K562 (cell line): Measurements from ENCODE around the gene PPP1R14C. TPM values are rescaled to one million over a fixed set of nuclear protein-coding genes. Genes with fewer than 3 reads are reported as not detected.
A peak's percentile ranks its signal among the peaks of the same experiment; 100 is the strongest.

Source experiments
- BMI1 ChIP-seq: fragments of 150-350 bp; IDR thresholded peaks from 2 replicates; pipeline ENCODE4 v1.6.1; 2014; ENCODE audit warnings: low read length
- CHD2 ChIP-seq: IDR thresholded peaks from 2 replicates; pipeline ENCODE4 v1.6.1; 2011; ENCODE audit warnings: low read depth, low read length
- CREB1 ChIP-seq, 2 experiments: sonication (generic) in 1 of 2; formaldehyde crosslinking in 1 of 2; IDR thresholded peaks; 2 replicates each; pipeline versions ENCODE4 v1.6.1 to v1.8.0; 2012 to 2022; ENCODE audit warnings: inconsistent platforms in 1 of 2, mild to moderate bottlenecking in 1 of 2, missing genetic modification reagents in 1 of 2, moderate library complexity in 1 of 2
- E2F6 ChIP-seq, 2 experiments: IDR thresholded peaks; 2 replicates each; pipeline ENCODE4 v1.6.1; 2011; ENCODE audit warnings: borderline replicate concordance in 1 of 2, control low read depth in 1 of 2, low read depth in 1 of 2, low read length in 1 of 2, mild to moderate bottlenecking in 1 of 2, mixed read lengths in 1 of 2, moderate library complexity in 1 of 2; ENCODE audit not compliant: insufficient read depth in 1 of 2, insufficient read length in 1 of 2, poor library complexity in 1 of 2, severe bottlenecking in 1 of 2; ENCODE audit errors: extremely low read depth in 1 of 2
- NFRKB ChIP-seq: fragments of 450-650 bp; IDR thresholded peaks from 2 replicates; pipeline ENCODE4 v1.6.1; 2016; ENCODE audit warnings: low read depth
- PRDM10 ChIP-seq: fragments of 450-650 bp; IDR thresholded peaks from 2 replicates; pipeline ENCODE4 v1.6.1; 2018; ENCODE audit not compliant: partially characterized antibody
- TOE1 ChIP-seq, 2 experiments: fragments of 450-650 bp in 1 of 2; sonication (generic) in 1 of 2; formaldehyde crosslinking in 1 of 2; IDR thresholded peaks; 2 replicates each; pipeline versions ENCODE4 v1.7.1 to v1.8.0; 2016 to 2022; ENCODE audit warnings: borderline replicate concordance in 2 of 2, mild to moderate bottlenecking in 2 of 2, antibody characterized with exemption in 1 of 2, inconsistent platforms in 1 of 2, low read depth in 1 of 2, missing genetic modification reagents in 1 of 2, moderate library complexity in 1 of 2
- ZZZ3 ChIP-seq: fragments of 450-650 bp; IDR thresholded peaks from 2 replicates; pipeline ENCODE4 v1.6.1; 2016; ENCODE audit warnings: antibody characterized with exemption, mild to moderate bottlenecking, moderate library complexity
- polyA plus RNA-seq, 8 experiments: library from polyadenylated mRNA; depleted of rRNA in 4 of 8; stranded (reverse) in 5 of 8; unstranded in 3 of 8; fragments of >200 nt; fragmentation: Nextera tagmentation in 2 of 8; fragmentation: Illumina TruSeq in 1 of 8; extraction: Ambion mirVana in 2 of 8; extraction: Trizol in 1 of 8; gene quantifications; 2 replicates each; pipeline versions ENCODE4 v1.2.1 to v1.2.3, GENCODE V29; 2011 to 2014; ENCODE audit warnings: inconsistent platforms in 1 of 8, missing spikeins in 1 of 8
- total RNA-seq, 7 experiments: library from RNA; depleted of rRNA in 6 of 7; stranded (reverse); fragments of >200 nt in 6 of 7; fragmentation: Illumina TruSeq in 2 of 7; extraction: Trizol in 2 of 7; gene quantifications; 2 replicates each; pipeline versions ENCODE4 v1.2.1 to v1.2.3, GENCODE V29; 2011 to 2021; ENCODE audit warnings: low replicate concordance in 1 of 7
- TF ChIP-seq, protein P1 (sequence below): fragments of 250-450 bp; sonication (Bioruptor Pico); IDR thresholded peaks from 2 replicates; pipeline ENCODE4 v1.4.0; 2020; ENCODE audit warnings: borderline replicate concordance
- TF ChIP-seq, protein P2 (sequence below): sonication (generic); formaldehyde crosslinking; IDR thresholded peaks from 2 replicates; pipeline ENCODE4 v1.8.0; 2023; ENCODE audit warnings: mild to moderate bottlenecking, missing genetic modification reagents

PPP1R14C gene
- total and polyA plus RNA-seq, 9 of the 15 experiments (the other 6 are each of a cell fraction or from before 2014, with no cell fraction given) = 4.5 to 16.6 (median 11.9) TPM

GRCh38 chr6:150273457-150274309, 130.8 kb downstream of the PPP1R14C start (continued):
- TF ChIP-seq, protein P1, sequence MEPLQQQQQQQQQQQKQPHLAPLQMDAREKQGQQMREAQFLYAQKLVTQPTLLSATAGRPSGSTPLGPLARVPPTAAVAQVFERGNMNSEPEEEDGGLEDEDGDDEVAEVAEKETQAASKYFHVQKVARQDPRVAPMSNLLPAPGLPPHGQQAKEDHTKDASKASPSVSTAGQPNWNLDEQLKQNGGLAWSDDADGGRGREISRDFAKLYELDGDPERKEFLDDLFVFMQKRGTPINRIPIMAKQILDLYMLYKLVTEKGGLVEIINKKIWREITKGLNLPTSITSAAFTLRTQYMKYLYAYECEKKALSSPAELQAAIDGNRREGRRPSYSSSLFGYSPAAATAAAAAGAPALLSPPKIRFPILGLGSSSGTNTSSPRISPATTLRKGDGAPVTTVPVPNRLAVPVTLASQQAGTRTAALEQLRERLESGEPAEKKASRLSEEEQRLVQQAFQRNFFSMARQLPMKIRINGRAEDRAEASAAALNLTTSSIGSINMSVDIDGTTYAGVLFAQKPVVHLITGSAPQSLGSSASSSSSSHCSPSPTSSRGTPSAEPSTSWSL (CRISPR knock-in tag) = no peak
- TF ChIP-seq, protein P2, sequence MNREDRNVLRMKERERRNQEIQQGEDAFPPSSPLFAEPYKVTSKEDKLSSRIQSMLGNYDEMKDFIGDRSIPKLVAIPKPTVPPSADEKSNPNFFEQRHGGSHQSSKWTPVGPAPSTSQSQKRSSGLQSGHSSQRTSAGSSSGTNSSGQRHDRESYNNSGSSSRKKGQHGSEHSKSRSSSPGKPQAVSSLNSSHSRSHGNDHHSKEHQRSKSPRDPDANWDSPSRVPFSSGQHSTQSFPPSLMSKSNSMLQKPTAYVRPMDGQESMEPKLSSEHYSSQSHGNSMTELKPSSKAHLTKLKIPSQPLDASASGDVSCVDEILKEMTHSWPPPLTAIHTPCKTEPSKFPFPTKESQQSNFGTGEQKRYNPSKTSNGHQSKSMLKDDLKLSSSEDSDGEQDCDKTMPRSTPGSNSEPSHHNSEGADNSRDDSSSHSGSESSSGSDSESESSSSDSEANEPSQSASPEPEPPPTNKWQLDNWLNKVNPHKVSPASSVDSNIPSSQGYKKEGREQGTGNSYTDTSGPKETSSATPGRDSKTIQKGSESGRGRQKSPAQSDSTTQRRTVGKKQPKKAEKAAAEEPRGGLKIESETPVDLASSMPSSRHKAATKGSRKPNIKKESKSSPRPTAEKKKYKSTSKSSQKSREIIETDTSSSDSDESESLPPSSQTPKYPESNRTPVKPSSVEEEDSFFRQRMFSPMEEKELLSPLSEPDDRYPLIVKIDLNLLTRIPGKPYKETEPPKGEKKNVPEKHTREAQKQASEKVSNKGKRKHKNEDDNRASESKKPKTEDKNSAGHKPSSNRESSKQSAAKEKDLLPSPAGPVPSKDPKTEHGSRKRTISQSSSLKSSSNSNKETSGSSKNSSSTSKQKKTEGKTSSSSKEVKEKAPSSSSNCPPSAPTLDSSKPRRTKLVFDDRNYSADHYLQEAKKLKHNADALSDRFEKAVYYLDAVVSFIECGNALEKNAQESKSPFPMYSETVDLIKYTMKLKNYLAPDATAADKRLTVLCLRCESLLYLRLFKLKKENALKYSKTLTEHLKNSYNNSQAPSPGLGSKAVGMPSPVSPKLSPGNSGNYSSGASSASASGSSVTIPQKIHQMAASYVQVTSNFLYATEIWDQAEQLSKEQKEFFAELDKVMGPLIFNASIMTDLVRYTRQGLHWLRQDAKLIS (CRISPR knock-in tag) = 0 out of 2 replicates have a peak, but pooled peaks have one; percentile 50
- TF ChIP-seq PRDM10 (no peak), BMI1 (no peak), CREB1 (IDR thresholded peaks at IDR 0.05) (no peak), CREB1 (CRISPR knock-in tag; IDR thresholded peaks at IDR 0.05) (no peak), CHD2 (no peak), ZZZ3 (no peak), E2F6 (IDR thresholded peaks at IDR 0.05; ENCODE audit: borderline replicate concordance in 1 of 2, extremely low read depth in 1 of 2, insufficient read depth in 1 of 2, insufficient read length in 1 of 2, low read depth in 1 of 2, low read length in 1 of 2, poor library complexity in 1 of 2, severe bottlenecking in 1 of 2) (no peak), TOE1 (IDR thresholded peaks at IDR 0.05; ENCODE audit: borderline replicate concordance) (no peak), TOE1 (CRISPR knock-in tag; IDR thresholded peaks at IDR 0.05; ENCODE audit: borderline replicate concordance, low read depth) (no peak), NFRKB (peak; percentile 38; the same call in 1 of the 2 replicates)
